Pancreas (tissue), 10 donors: ENCODE results near the gene PMIS2. TPM values are rescaled to one million over a fixed set of nuclear protein-coding genes. Genes with fewer than 3 reads are reported as not detected.

Source experiments
- ATAC-seq, 4 donors: fragments of 200-7000 bp; cut with Tn5 transposase; one replicate each; pipeline versions ENCODE4 v1.8.0 to v1.9.1; 2020; ENCODE audit warnings: mild to moderate bottlenecking in 4 of 4, moderate library complexity in 4 of 4
- DNase-seq, 6 donors: peaks; one replicate each; pipeline ENCODE4 v3.0.0-alpha.2; 2020
- FAIRE-seq: peaks from 2 replicates; lab custom pipeline; 2012; peaks lifted over from hg19 to GRCh38; lab: Jason Lieb, UNC
- H3K27ac ChIP-seq, 4 donors: fragments of 200-600 bp; sonication (generic); 1 replicate in 3 of 4; 2 replicates in 1 of 4; pipeline versions ENCODE4 v1.5.0 to v1.8.0; 2020
- H3K27me3 ChIP-seq, 4 donors: fragments of 200-600 bp; one replicate each; pipeline ENCODE4 v1.8.0; 2021
- H3K36me3 ChIP-seq, 3 donors: fragments of 200-600 bp; sonication (generic) in 1 of 3; one replicate each; pipeline versions ENCODE4 v1.5.0 to v1.8.0; 2020 to 2021
- H3K4me1 ChIP-seq, 3 donors: fragments of 200-600 bp; one replicate each; pipeline ENCODE4 v1.8.0; 2021
- H3K4me3 ChIP-seq, 4 donors: fragments of 200-600 bp; sonication (generic) in 2 of 4; one replicate each; pipeline versions ENCODE4 v1.5.0 to v1.8.0; 2020 to 2021
- H3K9me3 ChIP-seq, 4 donors: fragments of 200-600 bp; one replicate each; pipeline ENCODE4 v1.8.0; 2021
- CTCF ChIP-seq, 4 donors: fragments of 200-600 bp; sonication (generic) in 3 of 4; IDR thresholded peaks; one replicate each; pipeline versions ENCODE4 v1.5.0 to v1.8.0; 2021; ENCODE audit warnings: antibody characterized with exemption in 4 of 4
- WGBS, 2 donors: extraction: QIAGEN DNeasy Blood & Tissue Kit; methylation state at CpG; one replicate each; pipeline ENCODE4 v1.1.7; 2013; 5-methylcytosine and 5-hydroxymethylcytosine counted together
- intact Hi-C, 3 donors: fragments of 100-400 bp; cut with DNase I; formaldehyde crosslinking; loops; one replicate each; pipeline versions ENCODE4 v1.11.1 to v1.14.2; 2022
- polyA plus RNA-seq, 2 donors: library from polyadenylated mRNA; stranded (reverse); fragments of 200-250 nt; gene quantifications; one replicate each; pipeline ENCODE4 v1.2.3, GENCODE V29; 2013
- total RNA-seq, 6 donors: library from RNA; stranded (reverse); fragmentation: NEBNext Ultra II Directional in 4 of 6; extraction: Animal tissue kit (Norgen Biotek cat#: 25700) in 4 of 6; gene quantifications; one replicate each; pipeline versions ENCODE4 v1.2.1 to v1.2.4, GENCODE V29; 2021 to 2023
- donor health status: healthy with polysubstance abuse.
- donor health status: DM: no; HTN: no; CAD: no; lungs with moderate emphysema.
- donor health status: DM: no; HTN: no; CAD: no.
- donor health status: control.
- donor health status: control.
- donor health status: Bipolar disorder and iron deficiency.
- donor health status: DM: yes; HTN: yes; CAD: no.
- donor health status: DM: no; HTN: no; CAD: no.
- donor health status: DM: no; HTN: no; CAD: no.
- donor health status: DM: yes; HTN: yes; CAD: no.

Gene PMIS2
- total and polyA plus RNA-seq, 8 donors, result not detected

GRCh38 chr19:35566738-35567137 is 19.2 kb upstream of the PMIS2 start:
- DNase-seq (no peak), FAIRE-seq (no peak), ATAC-seq (no peak)
- WGBS, 2 donors, result 91 to 96% methylated on average over 7 of the region's 7 CpGs
- Histone ChIP-seq H3K27me3 (no peaks in the 10 kb centered on the region), H3K36me3 (no peaks in the 10 kb centered on the region), H3K4me3 (no peak overlapping the region), H3K4me1 (peaks cover 0 to 17% (median 15%) of the 10 kb centered on the region in 3 donors), H3K27ac (no peak overlapping the region), H3K9me3 (no peaks in the 10 kb centered on the region)
- no peak for TF ChIP-seq CTCF (IDR thresholded peaks at IDR 0.05)
- intact Hi-C loops, result no loop called here

GRCh38 chr19:35569281-35569781 is 16.6 kb upstream of the PMIS2 start:
- intact Hi-C loops, result no loop called here
- Histone ChIP-seq H3K27me3 (no peaks in the 10 kb centered on the region), H3K9me3 (no peaks in the 10 kb centered on the region), H3K4me1 (peaks cover 0 to 17% (median 15%) of the 10 kb centered on the region in 3 donors), H3K36me3 (no peaks in the 10 kb centered on the region), H3K27ac (peak overlapping the region in 2 of 4 donors; percentile 8 to 39), H3K4me3 (no peak overlapping the region)
- WGBS, 2 donors, result 24 to 34% methylated on average over 5 of the region's 5 CpGs
- ATAC-seq (peak; percentile 37 to 81 (median 74)), DNase-seq (peak in 5 of 6 donors; percentile 45 to 83 (median 76)), FAIRE-seq (no peak)
- no peak for TF ChIP-seq CTCF (IDR thresholded peaks at IDR 0.05)

- FAIRE-seq, result no peak
- no peak overlapping the region for H3K4me3 ChIP-seq
- no peaks in the 10 kb centered on the region for H3K27me3 ChIP-seq
- TF ChIP-seq CTCF (IDR thresholded peaks at IDR 0.05), result no peak
- no peak overlapping the region for H3K27ac ChIP-seq
- H3K36me3 ChIP-seq, result no peaks in the 10 kb centered on the region
- DNase-seq, result no peak
- no peaks in the 10 kb centered on the region for H3K9me3 ChIP-seq
- whole genome bisulfite sequencing, 2 donors, result 88 to 95% methylated on average over 1 of the region's 1 CpG
- peaks cover 0 to 10% (median 8%) of the 10 kb centered on the region in 3 donors for H3K4me1 ChIP-seq
- ATAC-seq, result peak in 1 of 4 donors; percentile 56
- intact Hi-C loops, result no loop called here
These were observed 14.5 kb upstream of the PMIS2 start for GRCh38 chr19:35571406-35571965.

- intact Hi-C loops, result no loop called here
- Histone ChIP-seq H3K9me3 (no peaks in the 10 kb centered on the region), H3K4me3 (no peak overlapping the region), H3K27me3 (no peaks in the 10 kb centered on the region), H3K4me1 (no peaks in the 10 kb centered on the region), H3K27ac (no peak overlapping the region), H3K36me3 (no peaks in the 10 kb centered on the region)
- WGBS, 2 donors, result 65 to 77% methylated on average over 1 of the region's 1 CpG
- DNase-seq (no peak), FAIRE-seq (no peak), ATAC-seq (no peak)
- no peak for TF ChIP-seq CTCF (IDR thresholded peaks at IDR 0.05)
These were observed 8.1 kb upstream of the PMIS2 start for GRCh38 chr19:35577918-35578317.

DNA sequence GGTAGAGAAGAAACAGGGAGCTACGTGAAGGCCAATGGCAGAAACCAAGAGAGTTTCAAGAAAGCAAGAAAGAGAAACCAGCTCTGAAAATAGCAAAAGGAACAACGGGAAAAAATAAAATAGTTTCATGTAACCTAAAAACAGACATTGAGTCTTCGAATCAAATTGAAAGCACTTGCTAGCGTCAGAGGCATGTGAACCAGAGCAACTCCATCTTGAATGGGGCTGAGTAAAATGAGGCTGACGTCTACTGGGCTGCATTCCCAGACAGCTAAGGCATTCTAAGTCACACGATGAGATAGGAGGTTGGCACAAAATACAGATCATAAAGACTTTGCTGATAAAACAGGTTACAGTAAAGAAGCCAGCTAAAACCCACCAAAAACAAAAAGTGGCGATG is 7.3 kb upstream of the PMIS2 start:
- H3K4me3 ChIP-seq, result no peak overlapping the region
- WGBS, 2 donors, result 67% methylated on average over 7 of the region's 7 CpGs
- H3K4me1 ChIP-seq, result no peaks in the 10 kb centered on the region
- DNase-seq (no peak), FAIRE-seq (no peak), ATAC-seq (no peak)
- H3K36me3 ChIP-seq, result no peaks in the 10 kb centered on the region
- intact Hi-C loops, result no loop called here
- no peaks in the 10 kb centered on the region for H3K27me3 ChIP-seq
- no peaks in the 10 kb centered on the region for H3K9me3 ChIP-seq
- no peak overlapping the region for H3K27ac ChIP-seq
- no peak for TF ChIP-seq CTCF (IDR thresholded peaks at IDR 0.05)
